Measurements from ENCODE around the gene CDC42BPA.

The CDC42BPA gene

DNA sequence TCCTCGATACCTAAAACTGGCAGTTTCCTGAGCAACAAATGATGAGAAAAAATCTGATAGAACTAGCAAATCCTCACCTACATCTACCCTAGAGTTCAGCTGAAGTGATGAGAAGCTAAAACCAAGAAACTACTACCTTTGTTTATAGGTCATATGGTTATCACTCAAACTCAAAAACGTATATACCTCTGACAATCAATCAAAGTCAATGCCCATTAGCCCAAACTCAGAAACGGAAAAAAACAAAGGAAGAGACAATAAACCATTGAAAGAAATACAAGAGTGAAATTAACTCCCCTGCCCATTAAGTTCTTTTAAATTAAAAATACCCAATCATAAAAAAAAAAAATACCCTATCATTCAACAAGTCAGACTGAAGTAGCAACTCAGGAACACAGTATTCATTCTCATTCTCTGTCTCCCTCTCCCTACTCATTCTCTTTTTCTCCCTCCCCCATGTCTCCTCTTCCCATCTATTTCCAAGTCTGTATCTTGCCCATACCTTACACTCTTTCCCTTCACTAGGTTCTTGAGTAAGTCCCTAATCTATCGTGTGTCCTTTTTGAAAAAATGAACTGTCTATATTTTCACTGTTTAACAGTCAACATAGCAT, 6.8 kb downstream of the CDC42BPA start:
- Histone ChIP-seq H3K36me3 (no peaks in the 10 kb centered on the region), H3K27me3 (peaks cover 20% of the 10 kb centered on the region), H3K4me1 (ENCODE audit: control insufficient read depth in 1 of 2, insufficient read depth in 1 of 2, low read depth in 1 of 2, low read length in 1 of 2) (no peaks in the 10 kb centered on the region), H3K27ac (no peak overlapping the region), H3K4me3 (ENCODE audit: low read depth in 1 of 2, low read length in 1 of 2) (no peak overlapping the region), H3K9me3 (no peaks in the 10 kb centered on the region)
- TF ChIP-seq, protein P1, sequence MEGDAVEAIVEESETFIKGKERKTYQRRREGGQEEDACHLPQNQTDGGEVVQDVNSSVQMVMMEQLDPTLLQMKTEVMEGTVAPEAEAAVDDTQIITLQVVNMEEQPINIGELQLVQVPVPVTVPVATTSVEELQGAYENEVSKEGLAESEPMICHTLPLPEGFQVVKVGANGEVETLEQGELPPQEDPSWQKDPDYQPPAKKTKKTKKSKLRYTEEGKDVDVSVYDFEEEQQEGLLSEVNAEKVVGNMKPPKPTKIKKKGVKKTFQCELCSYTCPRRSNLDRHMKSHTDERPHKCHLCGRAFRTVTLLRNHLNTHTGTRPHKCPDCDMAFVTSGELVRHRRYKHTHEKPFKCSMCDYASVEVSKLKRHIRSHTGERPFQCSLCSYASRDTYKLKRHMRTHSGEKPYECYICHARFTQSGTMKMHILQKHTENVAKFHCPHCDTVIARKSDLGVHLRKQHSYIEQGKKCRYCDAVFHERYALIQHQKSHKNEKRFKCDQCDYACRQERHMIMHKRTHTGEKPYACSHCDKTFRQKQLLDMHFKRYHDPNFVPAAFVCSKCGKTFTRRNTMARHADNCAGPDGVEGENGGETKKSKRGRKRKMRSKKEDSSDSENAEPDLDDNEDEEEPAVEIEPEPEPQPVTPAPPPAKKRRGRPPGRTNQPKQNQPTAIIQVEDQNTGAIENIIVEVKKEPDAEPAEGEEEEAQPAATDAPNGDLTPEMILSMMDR (IDR thresholded peaks at IDR 0.05): no peak

DNA sequence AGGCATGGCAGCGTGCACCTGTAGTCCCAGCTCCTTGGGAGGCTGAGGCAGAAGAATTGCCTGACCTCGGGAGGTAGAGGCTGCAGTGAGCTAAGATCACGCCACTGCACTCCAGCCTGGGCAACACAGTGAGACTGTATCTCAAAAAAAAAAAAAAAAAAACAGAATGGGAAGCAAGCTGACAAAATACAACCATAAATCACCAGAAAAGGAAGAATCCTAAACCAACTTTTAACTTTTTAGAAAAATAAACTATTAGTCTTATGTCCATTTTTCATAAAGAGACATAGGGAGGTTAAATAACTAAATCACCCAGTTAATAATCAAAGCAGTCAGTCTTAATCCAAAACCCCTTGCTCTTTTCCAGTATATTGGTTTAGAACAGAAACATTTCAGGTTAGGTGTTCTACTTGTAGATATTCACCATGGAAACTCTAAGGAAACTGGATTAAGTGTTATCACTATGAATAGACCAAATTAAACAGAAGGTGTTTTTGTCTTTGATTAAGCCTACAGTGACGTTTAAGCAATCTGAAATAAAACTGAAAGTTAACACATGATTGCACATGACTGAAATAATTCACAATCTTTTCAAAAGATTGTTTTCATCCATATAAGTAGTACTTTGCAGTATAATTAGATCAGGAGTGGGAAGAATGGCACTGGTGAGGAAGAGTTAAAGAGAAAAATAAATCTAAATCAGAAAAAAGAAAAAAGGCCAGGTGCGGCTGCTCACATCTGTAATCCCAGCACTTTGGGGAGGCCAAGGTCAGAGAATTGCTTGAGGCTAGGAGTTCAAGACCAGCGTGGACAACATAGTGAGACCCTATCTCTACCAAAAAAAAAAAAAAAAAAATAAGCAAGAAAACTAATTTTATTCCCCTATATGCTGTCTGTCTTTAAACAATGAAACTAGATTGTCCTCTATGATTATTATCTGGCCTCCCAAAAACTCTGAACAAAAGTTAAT, 9.6 kb downstream of the CDC42BPA start:
- Histone ChIP-seq H3K9me3 (no peaks in the 10 kb centered on the region), H3K27ac (no peak overlapping the region), H3K36me3 (no peaks in the 10 kb centered on the region), H3K27me3 (no peaks in the 10 kb centered on the region), H3K4me1 (ENCODE audit: control insufficient read depth in 1 of 2, insufficient read depth in 1 of 2, low read depth in 1 of 2, low read length in 1 of 2) (no peaks in the 10 kb centered on the region), H3K4me3 (ENCODE audit: low read depth in 1 of 2, low read length in 1 of 2) (no peak overlapping the region)
- TF ChIP-seq, protein P1 (IDR thresholded peaks at IDR 0.05): no peak

DNA sequence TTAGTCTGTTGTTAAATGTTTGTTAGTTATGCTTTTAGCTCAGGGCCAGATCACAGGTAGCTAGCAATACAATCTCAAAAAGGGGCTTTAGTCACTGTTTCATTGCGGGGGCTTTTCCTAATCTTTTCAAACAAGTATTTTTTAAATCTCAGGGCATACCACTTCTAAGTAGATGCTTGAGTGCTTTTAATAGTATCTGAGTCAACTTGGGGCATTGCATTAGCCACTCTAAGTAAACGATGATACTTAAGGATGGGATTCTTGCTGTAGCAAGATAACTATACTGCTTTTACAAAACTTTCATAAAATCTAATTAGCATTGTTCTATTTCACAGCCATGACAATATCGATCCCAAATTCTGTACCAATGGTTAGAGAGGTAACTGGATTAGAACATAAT, 11.6 kb downstream of the CDC42BPA start:
- no peak overlapping the region for H3K27ac ChIP-seq

DNA sequence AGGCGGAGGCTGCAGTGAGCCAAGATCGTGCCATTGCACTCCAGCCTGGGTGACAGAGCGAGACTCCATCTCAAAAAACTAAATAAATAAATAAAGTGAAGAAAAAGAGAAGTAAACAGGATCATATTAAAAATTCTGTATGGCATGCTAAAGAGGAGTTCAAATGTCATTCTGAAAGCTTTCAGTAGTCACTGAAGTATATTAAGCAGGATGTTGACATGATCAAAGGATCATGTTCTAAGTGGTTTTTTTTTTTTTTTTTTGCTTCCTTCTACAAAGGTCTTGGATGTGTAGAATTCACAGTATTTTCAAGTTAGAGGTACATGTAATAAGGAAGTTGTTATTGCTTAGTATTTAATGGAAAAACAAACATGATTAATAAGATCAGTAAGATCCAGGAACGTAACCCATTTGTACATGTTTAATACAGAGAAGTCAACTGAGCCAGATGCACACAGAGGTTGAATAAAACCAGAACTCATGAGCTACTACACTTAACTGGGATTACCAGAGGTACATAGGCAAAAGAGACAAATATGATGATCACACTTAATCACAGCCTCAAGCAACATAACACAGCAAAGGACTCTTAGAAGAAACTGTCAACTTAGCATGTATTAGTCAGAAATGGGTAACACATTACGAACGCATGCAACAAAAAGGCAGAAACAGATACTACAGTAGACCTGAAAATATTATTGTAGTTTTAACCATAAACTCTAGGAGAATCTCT, 12.2 kb downstream of the CDC42BPA start:
- H3K9me3 ChIP-seq: no peaks in the 10 kb centered on the region
- TF ChIP-seq, protein P1 (IDR thresholded peaks at IDR 0.05): no peak
- H3K27ac ChIP-seq: no peak overlapping the region
- H3K4me3 ChIP-seq (ENCODE audit: low read depth in 1 of 2, low read length in 1 of 2): no peak overlapping the region
- H3K4me1 ChIP-seq (ENCODE audit: control insufficient read depth in 1 of 2, insufficient read depth in 1 of 2, low read depth in 1 of 2, low read length in 1 of 2): no peaks in the 10 kb centered on the region
- no peaks in the 10 kb centered on the region for H3K27me3 ChIP-seq
- no peaks in the 10 kb centered on the region for H3K36me3 ChIP-seq

More for the DNA sequence above, 11.6 kb downstream of the CDC42BPA start:
- no peaks in the 10 kb centered on the region for H3K27me3 ChIP-seq
- H3K4me3 ChIP-seq (ENCODE audit: low read depth in 1 of 2, low read length in 1 of 2): no peak overlapping the region
- TF ChIP-seq, protein P1 (IDR thresholded peaks at IDR 0.05): no peak
- no peaks in the 10 kb centered on the region for H3K4me1 ChIP-seq (ENCODE audit: control insufficient read depth in 1 of 2, insufficient read depth in 1 of 2, low read depth in 1 of 2, low read length in 1 of 2)
- no peaks in the 10 kb centered on the region for H3K36me3 ChIP-seq
- no peaks in the 10 kb centered on the region for H3K9me3 ChIP-seq

DNA sequence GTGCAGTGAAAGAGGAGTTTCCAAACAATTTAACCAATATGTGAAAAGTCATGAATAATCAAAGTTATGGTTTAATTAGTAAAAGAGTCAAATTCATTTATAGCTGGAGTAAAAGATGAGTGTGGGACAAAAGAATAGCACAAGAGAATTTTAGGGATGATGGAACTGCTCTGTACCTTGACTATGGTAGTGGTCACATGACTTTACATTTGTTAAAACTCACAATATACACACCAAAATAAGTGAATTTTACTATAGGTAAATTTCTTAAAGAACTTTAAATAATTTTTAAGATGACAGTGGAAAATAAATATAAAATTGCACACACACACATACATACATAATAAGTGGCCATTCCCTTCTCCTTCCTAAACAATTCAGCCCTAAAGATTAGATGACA, 13.6 kb downstream of the CDC42BPA start:
- Histone ChIP-seq H3K27me3 (no peaks in the 10 kb centered on the region), H3K36me3 (no peaks in the 10 kb centered on the region), H3K9me3 (no peaks in the 10 kb centered on the region), H3K27ac (no peak overlapping the region), H3K4me3 (ENCODE audit: low read depth in 1 of 2, low read length in 1 of 2) (no peak overlapping the region), H3K4me1 (ENCODE audit: control insufficient read depth in 1 of 2, insufficient read depth in 1 of 2, low read depth in 1 of 2, low read length in 1 of 2) (no peaks in the 10 kb centered on the region)
- TF ChIP-seq, protein P1 (IDR thresholded peaks at IDR 0.05): no peak
